D721Med (cell line): ENCODE data around the gene RSL24D1.

Experiments used
- DNase-seq: peaks from one replicate; pipeline ENCODE4 v3.0.0; 2011; ENCODE audit warnings: low spot score; ENCODE audit not compliant: insufficient read length
- FAIRE-seq: peaks from 2 replicates; lab custom pipeline; 2011; peaks lifted over from hg19 to GRCh38; lab: Jason Lieb, UNC
- CTCF ChIP-seq: IDR thresholded peaks from 2 replicates; pipeline ENCODE4 v1.5.1; 2012; ENCODE audit warnings: mild to moderate bottlenecking, control low read depth; ENCODE audit not compliant: insufficient read depth; ENCODE audit errors: missing control alignments

Gene RSL24D1

GRCh38 chr15:55220606-55221005 is 23.9 kb upstream of the RSL24D1 start:
- no peak for TF ChIP-seq CTCF
- DNase-seq (no peak), FAIRE-seq (no peak)

- no peak for TF ChIP-seq CTCF
- no peak for FAIRE-seq
- no peak for DNase-seq
These were observed 21.3 kb upstream of the RSL24D1 start for GRCh38 chr15:55218056-55218455.

- no peak for TF ChIP-seq CTCF
- FAIRE-seq = no peak
- DNase-seq = no peak
These were observed 7.7 kb upstream of the RSL24D1 start for GRCh38 chr15:55204464-55204863.

GRCh38 chr15:55202206-55202605 is 5.5 kb upstream of the RSL24D1 start:
- no peak for TF ChIP-seq CTCF

GRCh38 chr15:55198706-55199105 is 2.0 kb upstream of the RSL24D1 start:
- no peak for FAIRE-seq
- DNase-seq = no peak
- no peak for TF ChIP-seq CTCF

More at GRCh38 chr15:55202206-55202605, 5.5 kb upstream of the RSL24D1 start:
- FAIRE-seq (no peak), DNase-seq (no peak)

- no peak for TF ChIP-seq CTCF
- DNase-seq = no peak
- FAIRE-seq = no peak
These were observed 978 bp upstream of the RSL24D1 start for GRCh38 chr15:55197719-55198118.

GRCh38 chr15:55197362-55197705 is 593 bp upstream of the RSL24D1 start:
- DNase-seq (no peak), FAIRE-seq (no peak)
- no peak for TF ChIP-seq CTCF
